Kidney (tissue), 14 donors: ENCODE measurements around the gene PRAMEF10. TPM values are rescaled to one million over a fixed set of nuclear protein-coding genes. Genes with fewer than 3 reads are reported as not detected.
"Not testable (repeated sequence)": the region's sequence is repeated elsewhere in the genome, so short reads cannot be mapped to it uniquely, and the experiment has no call there.

Source experiments
- DNase-seq, 5 donors: peaks; one replicate each; pipeline ENCODE4 v3.0.0-alpha.2; 2013 to 2020
- FAIRE-seq: peaks from 2 replicates; lab custom pipeline; 2012; peaks lifted over from hg19 to GRCh38; lab: Jason Lieb, UNC
- H3K27ac ChIP-seq, 2 donors: one replicate each; pipeline ENCODE4 v1.7.0; 2013; ENCODE audit warnings: low read depth in 2 of 2, low read length in 2 of 2, inconsistent platforms in 1 of 2
- H3K27me3 ChIP-seq: one replicate; pipeline ENCODE4 v1.7.1; 2013; ENCODE audit warnings: low read length, inconsistent platforms; ENCODE audit not compliant: control insufficient read depth, insufficient read depth
- H3K36me3 ChIP-seq, 3 donors: one replicate each; pipeline versions ENCODE4 v1.7.0 to v1.7.1; 2013; ENCODE audit warnings: low read length in 3 of 3, control low read depth in 1 of 3, inconsistent platforms in 1 of 3; ENCODE audit not compliant: insufficient read depth in 3 of 3, control insufficient read depth in 2 of 3
- H3K4me1 ChIP-seq, 3 donors: one replicate each; pipeline versions ENCODE4 v1.7.0 to v1.7.1; 2013; ENCODE audit warnings: low read length in 3 of 3, inconsistent platforms in 1 of 3, low read depth in 1 of 3; ENCODE audit not compliant: control insufficient read depth in 2 of 3, insufficient read depth in 2 of 3
- H3K4me3 ChIP-seq, 3 donors: one replicate each; pipeline versions ENCODE4 v1.7.0 to v1.8.1; 2013; ENCODE audit warnings: low read length in 3 of 3, control low read depth in 1 of 3, inconsistent platforms in 1 of 3
- H3K9ac ChIP-seq, 3 donors: one replicate each; pipeline versions ENCODE4 v1.7.0 to v1.7.1; 2013; ENCODE audit warnings: low read length in 3 of 3, control low read depth in 1 of 3, inconsistent platforms in 1 of 3
- H3K9me3 ChIP-seq, 3 donors: one replicate each; pipeline versions ENCODE4 v1.7.0 to v1.7.1; 2013; ENCODE audit warnings: low read length in 3 of 3, control low read depth in 1 of 3, inconsistent platforms in 1 of 3; ENCODE audit not compliant: control insufficient read depth in 2 of 3, insufficient read depth in 1 of 3
- CTCF ChIP-seq: IDR thresholded peaks from 3 replicates; pipeline ENCODE4 v1.5.1; 2012; ENCODE audit warnings: mild to moderate bottlenecking, moderate library complexity, borderline replicate concordance; ENCODE audit not compliant: insufficient read depth; ENCODE audit errors: extremely low read depth
- intact Hi-C: fragments of 100-400 bp; cut with DNase I; formaldehyde crosslinking; loops from one replicate; pipeline ENCODE4 v1.11.1; 2022
- polyA plus RNA-seq: library from polyadenylated mRNA; stranded (reverse); fragments of 350-450 nt; fragmentation: Illumina TruSeq; extraction: RNeasy Lipid Tissue Mini Kit (QIAGEN cat#74804); gene quantifications from one replicate; pipeline ENCODE4 v1.2.3, GENCODE V29; 2014; ENCODE audit warnings: low read depth, low replicate concordance; ENCODE audit not compliant: insufficient read depth
- total RNA-seq: library from RNA; stranded (reverse); fragmentation: NEBNext Ultra II Directional; extraction: Animal tissue kit (Norgen Biotek cat#: 25700); gene quantifications from one replicate; pipeline ENCODE4 v1.2.1, GENCODE V29; 2021
- donor health status: control.
- donor health status: control.
- donor health status: control.
- donor health status: control.
- donor health status: control.
- donor health status: DM: yes; HTN: yes; CAD: no.
- donor health status: Normal renal cell carcinoma (clear cell type).

Gene PRAMEF10
- total and polyA plus RNA-seq, 2 donors from 2014 or later = not detected

GRCh38 chr1:12878453-12878852 is 19.6 kb downstream of the PRAMEF10 start:
- H3K4me1 ChIP-seq, H3K4me3 ChIP-seq, FAIRE-seq, H3K27ac ChIP-seq, H3K9me3 ChIP-seq, DNase-seq, intact Hi-C loops, H3K27me3 ChIP-seq, H3K9ac ChIP-seq, H3K36me3 ChIP-seq: not testable (repeated sequence)

- DNase-seq, H3K9me3 ChIP-seq, H3K27me3 ChIP-seq, H3K4me3 ChIP-seq, H3K9ac ChIP-seq, H3K36me3 ChIP-seq, H3K4me1 ChIP-seq, FAIRE-seq, H3K27ac ChIP-seq, intact Hi-C loops: not testable (repeated sequence)
Measured at GRCh38 chr1:12863131-12863880, 34.8 kb downstream of the PRAMEF10 start.

- H3K27me3 ChIP-seq, FAIRE-seq, H3K36me3 ChIP-seq, H3K27ac ChIP-seq, H3K4me3 ChIP-seq, DNase-seq, intact Hi-C loops, H3K9me3 ChIP-seq, H3K4me1 ChIP-seq, H3K9ac ChIP-seq: not testable (repeated sequence)
Measured at GRCh38 chr1:12856786-12857185, 41.3 kb downstream of the PRAMEF10 start, which contains the start of gene PRAMEF2. TSS of gene PRAMEF2 (plus strand) at chr1:12857086. CDS start at chr1:12859010, 1,924 bp downstream.

- Histone ChIP-seq H3K27ac (no peak overlapping the region), H3K9ac (no peak overlapping the region), H3K4me1 (no peaks in the 10 kb centered on the region), H3K4me3 (no peak overlapping the region), H3K9me3 (no peaks in the 10 kb centered on the region), H3K36me3 (no peaks in the 10 kb centered on the region), H3K27me3 (no peaks in the 10 kb centered on the region)
- FAIRE-seq = no peak
- TF ChIP-seq CTCF = no peak
- intact Hi-C loops = no loop called here
- DNase-seq = no peak
Measured at GRCh38 chr1:12851779-12852178, 46.3 kb downstream of the PRAMEF10 start.

- H3K27me3 ChIP-seq, FAIRE-seq, H3K9me3 ChIP-seq, H3K27ac ChIP-seq, H3K4me3 ChIP-seq, H3K9ac ChIP-seq, DNase-seq, H3K36me3 ChIP-seq, H3K4me1 ChIP-seq, intact Hi-C loops: not testable (repeated sequence)
Measured at GRCh38 chr1:12848620-12849019, 49.5 kb downstream of the PRAMEF10 start, which contains the start of gene HNRNPCL1. TSS of gene HNRNPCL1 (minus strand) at chr1:12848720. CDS start at chr1:12848289, 431 bp downstream.

Other genes with a start within 250 kb of the PRAMEF10 start
- gene AADACL3, start 182.2 kb downstream of the PRAMEF10 start, total RNA-seq = not detected
- gene AADACL3, start 182.2 kb downstream of the PRAMEF10 start, polyA plus RNA-seq = not detected
- not detected for gene CFAP107, start 152.1 kb downstream of the PRAMEF10 start, total RNA-seq
- gene CFAP107, start 152.1 kb downstream of the PRAMEF10 start, polyA plus RNA-seq = not detected
- gene PRAMEF12, start 124.5 kb downstream of the PRAMEF10 start, total RNA-seq = not detected
- not detected for gene PRAMEF12, start 124.5 kb downstream of the PRAMEF10 start, polyA plus RNA-seq
- gene PRAMEF1, start 106.9 kb downstream of the PRAMEF10 start, total RNA-seq = not detected
- not detected for gene PRAMEF1, start 106.9 kb downstream of the PRAMEF10 start, polyA plus RNA-seq
- not detected for gene PRAMEF11, start 66.9 kb downstream of the PRAMEF10 start, total RNA-seq
- gene PRAMEF11, start 66.9 kb downstream of the PRAMEF10 start, polyA plus RNA-seq = not detected
- gene HNRNPCL1, start 49.5 kb downstream of the PRAMEF10 start, total RNA-seq = not detected
- gene HNRNPCL1, start 49.5 kb downstream of the PRAMEF10 start, polyA plus RNA-seq = not detected
- not detected for gene PRAMEF2, start 41.2 kb downstream of the PRAMEF10 start, total RNA-seq
- gene PRAMEF2, start 41.2 kb downstream of the PRAMEF10 start, polyA plus RNA-seq = not detected
- not detected for gene PRAMEF4, start 12.1 kb downstream of the PRAMEF10 start, total RNA-seq
- not detected for gene PRAMEF4, start 12.1 kb downstream of the PRAMEF10 start, polyA plus RNA-seq
- not detected for gene PRAMEF7, start 18.3 kb upstream of the PRAMEF10 start, total RNA-seq
- not detected for gene PRAMEF7, start 18.3 kb upstream of the PRAMEF10 start, polyA plus RNA-seq
- not detected for gene PRAMEF6, start 49.3 kb upstream of the PRAMEF10 start, total RNA-seq
- gene PRAMEF6, start 49.3 kb upstream of the PRAMEF10 start, polyA plus RNA-seq = not detected
- not detected for gene PRAMEF27, start 158.3 kb upstream of the PRAMEF10 start, total RNA-seq
- gene PRAMEF27, start 158.3 kb upstream of the PRAMEF10 start, polyA plus RNA-seq = not detected
- gene HNRNPCL3, start 162.5 kb upstream of the PRAMEF10 start, total RNA-seq = not detected
- not detected for gene HNRNPCL3, start 162.5 kb upstream of the PRAMEF10 start, polyA plus RNA-seq
- gene PRAMEF25, start 172.5 kb upstream of the PRAMEF10 start, total RNA-seq = not detected
- not detected for gene PRAMEF25, start 172.5 kb upstream of the PRAMEF10 start, polyA plus RNA-seq
- gene HNRNPCL2, start 218.6 kb upstream of the PRAMEF10 start, total RNA-seq = not detected
- not detected for gene HNRNPCL2, start 218.6 kb upstream of the PRAMEF10 start, polyA plus RNA-seq